ENCODE measurements around the gene SOS1. TPM values are rescaled to one million over a fixed set of nuclear protein-coding genes. Genes with fewer than 3 reads are reported as not detected.
A peak's percentile ranks its signal among the peaks of the same experiment; 100 is the strongest.

SOS1 gene
- total RNA-seq: 8.2 and 12.3 TPM in 2 replicates

DNA sequence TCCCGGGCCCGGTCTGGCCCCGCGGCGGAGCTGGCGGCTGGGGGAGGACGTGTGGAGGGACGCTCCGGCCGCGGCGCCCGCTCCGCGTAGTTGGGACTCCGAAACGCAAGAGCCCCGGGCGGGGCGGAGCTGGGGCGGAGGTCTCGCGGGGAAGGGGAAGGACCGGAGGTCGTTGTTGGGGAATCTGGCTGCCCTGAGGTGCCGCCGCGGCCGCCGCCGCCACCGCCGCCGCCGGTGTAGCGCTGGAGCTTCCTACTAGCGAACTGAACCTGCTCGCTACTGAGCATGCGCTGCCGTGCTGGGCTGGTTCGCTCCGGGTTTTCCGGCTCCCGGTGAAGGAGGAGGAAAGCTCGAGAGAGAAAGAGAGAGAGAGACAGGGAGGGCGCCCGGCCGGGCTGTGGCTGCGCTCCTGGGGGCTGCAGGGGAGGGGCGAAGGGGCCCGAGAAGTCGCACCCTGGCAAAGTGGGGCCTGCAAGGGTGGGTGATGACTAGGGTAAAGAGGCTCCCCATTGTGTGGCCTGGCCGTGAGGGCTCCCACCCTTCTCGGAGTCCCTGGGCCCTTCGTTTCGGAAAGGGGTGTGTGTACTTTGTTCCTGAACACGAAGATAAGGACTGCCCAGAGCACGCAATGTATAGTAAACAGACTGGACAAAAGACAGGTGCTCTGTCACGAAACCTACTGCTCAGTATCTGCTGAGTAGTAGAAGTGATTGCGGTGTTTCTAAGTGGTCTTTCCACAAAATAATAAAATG, at the start of gene SOS1:
SOS1 (minus strand) TSS at position 281 of the 752 bp plus-strand sequence. CDS start 629 bp downstream, outside the sequence.
- H3K36me3 ChIP-seq (ENCODE audit: control insufficient read depth, insufficient read depth, low read length): no peaks in the 10 kb centered on the region
- peak; percentile 83 for DNase-seq (ENCODE audit: low read depth)
- H3K4me3 ChIP-seq (ENCODE audit: low read depth, low read length): peak within 1 kb of the TSS; percentile 63
- TF ChIP-seq, protein P1, sequence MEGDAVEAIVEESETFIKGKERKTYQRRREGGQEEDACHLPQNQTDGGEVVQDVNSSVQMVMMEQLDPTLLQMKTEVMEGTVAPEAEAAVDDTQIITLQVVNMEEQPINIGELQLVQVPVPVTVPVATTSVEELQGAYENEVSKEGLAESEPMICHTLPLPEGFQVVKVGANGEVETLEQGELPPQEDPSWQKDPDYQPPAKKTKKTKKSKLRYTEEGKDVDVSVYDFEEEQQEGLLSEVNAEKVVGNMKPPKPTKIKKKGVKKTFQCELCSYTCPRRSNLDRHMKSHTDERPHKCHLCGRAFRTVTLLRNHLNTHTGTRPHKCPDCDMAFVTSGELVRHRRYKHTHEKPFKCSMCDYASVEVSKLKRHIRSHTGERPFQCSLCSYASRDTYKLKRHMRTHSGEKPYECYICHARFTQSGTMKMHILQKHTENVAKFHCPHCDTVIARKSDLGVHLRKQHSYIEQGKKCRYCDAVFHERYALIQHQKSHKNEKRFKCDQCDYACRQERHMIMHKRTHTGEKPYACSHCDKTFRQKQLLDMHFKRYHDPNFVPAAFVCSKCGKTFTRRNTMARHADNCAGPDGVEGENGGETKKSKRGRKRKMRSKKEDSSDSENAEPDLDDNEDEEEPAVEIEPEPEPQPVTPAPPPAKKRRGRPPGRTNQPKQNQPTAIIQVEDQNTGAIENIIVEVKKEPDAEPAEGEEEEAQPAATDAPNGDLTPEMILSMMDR (IDR thresholded peaks at IDR 0.05; ENCODE audit: insufficient read depth, low read length, severe bottlenecking): no peak
- no peaks in the 10 kb centered on the region for H3K27me3 ChIP-seq (ENCODE audit: control insufficient read depth, insufficient read depth, low read length)
- FAIRE-seq: no peak

DNA sequence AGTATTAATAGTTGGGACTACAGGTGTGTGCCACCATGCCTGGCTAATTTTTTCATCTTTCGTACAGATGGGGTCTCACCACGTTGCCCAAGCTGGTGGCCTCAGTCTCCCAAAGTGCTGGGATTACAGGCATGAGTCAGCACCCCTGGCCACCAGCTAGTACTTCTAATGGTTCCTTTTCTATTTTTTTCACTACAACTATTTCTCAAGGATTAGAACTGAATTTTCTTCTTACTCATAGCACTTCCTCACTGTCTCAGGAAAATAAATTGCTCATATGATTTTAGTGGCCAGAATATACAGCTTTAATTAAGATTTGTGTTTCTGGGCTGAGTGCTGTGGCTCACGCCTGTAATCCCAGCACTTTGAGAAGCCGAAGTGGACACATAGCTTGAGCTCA, 43.2 kb upstream of the SOS1 start:
- Histone ChIP-seq H3K4me3 (ENCODE audit: low read depth, low read length) (no peak overlapping the region), H3K36me3 (ENCODE audit: control insufficient read depth, insufficient read depth, low read length) (no peaks in the 10 kb centered on the region), H3K27me3 (ENCODE audit: control insufficient read depth, insufficient read depth, low read length) (peaks cover 1% of the 10 kb centered on the region)
- TF ChIP-seq, protein P1 (IDR thresholded peaks at IDR 0.05; ENCODE audit: insufficient read depth, low read length, severe bottlenecking): no peak
- no peak for FAIRE-seq
- no peak for DNase-seq (ENCODE audit: low read depth)

DNA sequence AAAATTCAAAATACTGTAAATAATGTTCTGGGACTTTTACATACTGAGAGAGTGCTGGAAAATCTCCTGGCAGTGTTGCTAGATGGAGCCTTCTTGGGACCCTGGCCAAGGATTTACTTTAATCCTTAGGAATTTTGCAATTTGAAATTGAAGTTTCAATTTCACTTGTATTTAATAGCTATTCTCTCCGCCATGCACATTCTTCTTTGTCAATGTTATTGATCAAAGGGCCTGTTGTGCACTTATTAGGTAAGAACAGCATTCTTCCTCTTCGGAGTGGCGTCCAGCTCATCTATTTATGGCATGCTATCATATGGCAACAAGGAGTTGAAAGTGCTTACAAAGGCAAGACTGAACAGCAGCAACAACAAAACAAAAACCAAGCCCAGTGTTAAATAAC, 40.1 kb upstream of the SOS1 start:
- Histone ChIP-seq H3K4me3 (ENCODE audit: low read depth, low read length) (no peak overlapping the region), H3K36me3 (ENCODE audit: control insufficient read depth, insufficient read depth, low read length) (no peaks in the 10 kb centered on the region), H3K27me3 (ENCODE audit: control insufficient read depth, insufficient read depth, low read length) (peaks cover 1% of the 10 kb centered on the region)
- no peak for DNase-seq (ENCODE audit: low read depth)
- TF ChIP-seq, protein P1 (IDR thresholded peaks at IDR 0.05; ENCODE audit: insufficient read depth, low read length, severe bottlenecking): no peak
- FAIRE-seq: no peak

DNA sequence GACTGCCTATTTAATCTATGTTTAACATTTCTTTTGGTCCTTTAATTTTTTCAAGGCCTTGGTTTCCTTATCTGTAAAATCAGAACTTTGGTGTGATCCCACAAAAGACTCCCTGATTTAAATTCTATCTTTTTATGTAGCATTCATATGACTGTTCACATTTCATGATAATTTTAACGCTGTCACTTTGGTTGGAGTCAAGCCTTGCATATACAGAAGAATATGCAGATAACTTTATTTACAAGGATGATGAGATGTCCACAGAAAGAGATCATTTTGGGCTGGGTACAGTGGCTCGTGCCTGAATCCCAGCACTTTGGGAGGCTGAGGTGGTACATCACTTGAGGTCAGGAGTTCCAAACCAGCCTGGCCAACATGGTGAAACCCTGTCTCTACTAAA, 38.4 kb upstream of the SOS1 start:
- no peaks in the 10 kb centered on the region for H3K36me3 ChIP-seq (ENCODE audit: control insufficient read depth, insufficient read depth, low read length)
- peaks cover 1% of the 10 kb centered on the region for H3K27me3 ChIP-seq (ENCODE audit: control insufficient read depth, insufficient read depth, low read length)
- H3K4me3 ChIP-seq (ENCODE audit: low read depth, low read length): no peak overlapping the region
- TF ChIP-seq, protein P1 (IDR thresholded peaks at IDR 0.05; ENCODE audit: insufficient read depth, low read length, severe bottlenecking): no peak
- FAIRE-seq (no peak), DNase-seq (ENCODE audit: low read depth) (no peak)

DNA sequence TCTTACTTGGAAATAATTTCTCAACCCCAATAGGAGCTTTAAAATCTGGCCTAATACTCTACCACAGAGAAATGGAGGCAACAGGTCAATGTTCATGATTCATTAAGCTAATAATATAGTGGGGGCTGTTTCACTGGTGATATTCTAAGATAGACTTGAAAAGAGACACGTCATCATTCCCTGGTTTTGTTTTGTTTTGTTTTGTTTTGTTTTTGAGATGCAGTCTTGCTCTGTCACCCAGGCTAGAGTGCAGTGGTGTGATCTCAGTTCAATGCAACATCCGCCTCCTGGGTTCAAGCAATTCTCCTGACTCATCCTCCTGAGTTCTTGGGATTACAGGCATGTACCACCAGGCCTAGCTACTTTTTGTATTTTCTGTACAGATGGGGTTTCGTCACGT, 37.5 kb upstream of the SOS1 start:
- no peaks in the 10 kb centered on the region for H3K36me3 ChIP-seq (ENCODE audit: control insufficient read depth, insufficient read depth, low read length)
- no peak for FAIRE-seq
- TF ChIP-seq, protein P1 (IDR thresholded peaks at IDR 0.05; ENCODE audit: insufficient read depth, low read length, severe bottlenecking): no peak
- no peak overlapping the region for H3K4me3 ChIP-seq (ENCODE audit: low read depth, low read length)
- H3K27me3 ChIP-seq (ENCODE audit: control insufficient read depth, insufficient read depth, low read length): peaks cover 1% of the 10 kb centered on the region
- DNase-seq (ENCODE audit: low read depth): peak; percentile 20

- FAIRE-seq (no peak), DNase-seq (ENCODE audit: low read depth) (no peak)
- no peaks in the 10 kb centered on the region for H3K27me3 ChIP-seq (ENCODE audit: control insufficient read depth, insufficient read depth, low read length)
- H3K4me3 ChIP-seq (ENCODE audit: low read depth, low read length): no peak overlapping the region
- TF ChIP-seq, protein P1 (IDR thresholded peaks at IDR 0.05; ENCODE audit: insufficient read depth, low read length, severe bottlenecking): no peak
- H3K36me3 ChIP-seq (ENCODE audit: control insufficient read depth, insufficient read depth, low read length): no peaks in the 10 kb centered on the region
These were observed 36.0 kb upstream of the SOS1 start for GRCh38 chr2:39156846-39157245.
